ENCODE data around the gene MYO18A.

Gene MYO18A

DNA sequence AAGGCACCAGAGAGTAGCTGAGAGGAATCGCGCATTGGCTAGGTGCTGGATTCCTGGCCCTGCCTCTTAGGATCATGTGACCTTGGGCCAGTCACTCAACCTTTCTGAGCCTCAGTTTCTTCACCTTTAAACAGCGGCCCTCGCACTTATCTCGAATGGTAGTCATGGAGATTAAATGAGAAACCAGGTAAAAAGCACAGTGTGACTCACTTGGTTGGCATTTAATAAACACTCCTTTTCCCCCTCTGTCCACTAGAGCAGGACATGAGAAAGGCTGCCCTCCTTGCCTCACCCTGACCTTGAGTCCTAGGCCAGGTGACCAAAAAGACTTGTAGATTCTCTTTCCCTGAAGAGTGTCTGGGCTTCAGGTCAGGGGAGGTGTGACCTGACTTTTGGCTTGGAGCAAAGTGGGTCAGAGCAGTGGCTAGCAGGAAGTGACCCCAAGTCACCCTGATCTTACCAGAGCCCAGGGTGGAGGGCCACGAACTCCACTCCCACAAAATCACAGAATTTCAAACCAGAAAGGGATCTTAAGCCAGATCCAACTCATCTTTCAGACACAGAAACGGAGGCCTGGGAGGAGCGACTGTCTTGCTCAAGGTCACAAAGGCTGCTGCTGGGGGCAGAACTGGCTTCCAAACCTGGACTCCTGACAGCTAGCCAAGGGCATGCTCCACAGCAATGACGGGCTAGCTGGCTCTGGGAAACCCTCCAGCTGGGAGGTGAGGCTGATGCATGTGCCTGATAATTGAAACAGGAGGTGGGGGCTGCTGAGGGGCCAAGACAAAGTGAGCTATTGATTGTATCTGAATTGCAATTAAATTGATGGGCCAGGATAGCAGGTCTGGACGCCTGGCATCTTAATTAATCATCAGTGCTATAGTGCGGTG lies 72.0 kb downstream of the MYO18A start (continued):
- TF ChIP-seq ZNF518A (tag by site-specific recombination; conservative IDR thresholded peaks at IDR 0.05; ENCODE audit: low read depth) (no peak), ZNF785 (tag by site-specific recombination; IDR thresholded peaks at IDR 0.05) (no peak), ZNF274 (IDR thresholded peaks at IDR 0.05; ENCODE audit: low read length) (no peak), ZNF274 (tag by site-specific recombination; IDR thresholded peaks at IDR 0.05; ENCODE audit: borderline replicate concordance) (no peak), ZSCAN23 (tag by site-specific recombination; IDR thresholded peaks at IDR 0.05) (no peak), ZNF155 (tag by site-specific recombination; IDR thresholded peaks at IDR 0.05) (no peak)
- TF ChIP-seq, protein P1, sequence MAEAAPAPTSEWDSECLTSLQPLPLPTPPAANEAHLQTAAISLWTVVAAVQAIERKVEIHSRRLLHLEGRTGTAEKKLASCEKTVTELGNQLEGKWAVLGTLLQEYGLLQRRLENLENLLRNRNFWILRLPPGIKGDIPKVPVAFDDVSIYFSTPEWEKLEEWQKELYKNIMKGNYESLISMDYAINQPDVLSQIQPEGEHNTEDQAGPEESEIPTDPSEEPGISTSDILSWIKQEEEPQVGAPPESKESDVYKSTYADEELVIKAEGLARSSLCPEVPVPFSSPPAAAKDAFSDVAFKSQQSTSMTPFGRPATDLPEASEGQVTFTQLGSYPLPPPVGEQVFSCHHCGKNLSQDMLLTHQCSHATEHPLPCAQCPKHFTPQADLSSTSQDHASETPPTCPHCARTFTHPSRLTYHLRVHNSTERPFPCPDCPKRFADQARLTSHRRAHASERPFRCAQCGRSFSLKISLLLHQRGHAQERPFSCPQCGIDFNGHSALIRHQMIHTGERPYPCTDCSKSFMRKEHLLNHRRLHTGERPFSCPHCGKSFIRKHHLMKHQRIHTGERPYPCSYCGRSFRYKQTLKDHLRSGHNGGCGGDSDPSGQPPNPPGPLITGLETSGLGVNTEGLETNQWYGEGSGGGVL (tag by site-specific recombination; IDR thresholded peaks at IDR 0.05), result no peak

DNA sequence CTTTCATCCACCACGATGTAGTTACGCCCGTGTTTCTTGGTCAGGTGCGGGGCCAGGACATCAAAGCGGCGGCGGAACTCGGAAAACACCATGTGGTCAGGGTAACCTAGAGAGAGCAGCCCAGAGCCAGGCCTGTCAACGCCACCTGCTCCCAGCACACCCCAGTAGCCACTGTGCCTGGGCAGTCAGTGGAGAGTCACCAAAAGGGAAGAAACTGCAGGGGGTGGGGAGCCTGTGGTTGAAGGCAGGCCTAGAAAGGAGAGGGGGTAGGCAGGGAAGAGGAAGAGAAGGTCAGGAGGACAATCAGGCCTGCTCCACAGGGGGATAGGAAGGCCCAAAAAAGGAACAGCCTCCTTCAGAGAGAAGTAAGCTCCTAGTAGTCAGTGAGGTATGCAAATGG lies 73.1 kb downstream of the MYO18A start:
- Histone ChIP-seq H3K4me3 (ENCODE audit: low read depth, low read length) (no peak overlapping the region), H3K4me1 (ENCODE audit: control insufficient read depth, insufficient read depth, low read length) (no peaks in the 10 kb centered on the region), H3K36me3 (ENCODE audit: control insufficient read depth in 2 of 2, insufficient read depth in 1 of 2, low read length in 2 of 2) (peaks cover 3 to 50% of the 10 kb centered on the region in 2 experiments; a peak in 2 of 3 replicates), H3K27ac (ENCODE audit: extremely low read depth, low read depth, low read length) (no peak overlapping the region), H3K9me3 (ENCODE audit: control insufficient read depth, insufficient read depth, low read depth, low read length) (no peaks in the 10 kb centered on the region)
- POLR2A ChIA-PET, result interaction anchor here (0.7 kb wide), 1 partner anchor 107 kb away, joined by 4 read pairs; no protein-coding TSS in a partner anchor
- CTCF ChIA-PET, result interaction anchor here (0.9 to 15.2 kb wide), 3 partner anchors 10 to 150 kb away, joined by 3 to 680 read pairs (median 11); partner anchors contain the start of gene PHF12
- TF ChIP-seq SETDB1 (IDR thresholded peaks at IDR 0.05; ENCODE audit: insufficient read length, low read length) (no peak), ZIC2 (tag by site-specific recombination; IDR thresholded peaks at IDR 0.05) (peak; percentile 87), ZNF830 (tag by site-specific recombination; IDR thresholded peaks at IDR 0.05; ENCODE audit: low read depth) (no peak)

- ChIA-PET CTCF (interaction anchor here (0.7 to 1.2 kb wide), 2 partner anchors 11 to 138 kb away, joined by 3 read pairs; no protein-coding TSS in a partner anchor), POLR2A (no interaction called here)
- H3K9me3 ChIP-seq (ENCODE audit: control insufficient read depth, insufficient read depth, low read depth, low read length), result no peaks in the 10 kb centered on the region
- no peaks in the 10 kb centered on the region for H3K4me1 ChIP-seq (ENCODE audit: control insufficient read depth, insufficient read depth, low read length)
- H3K4me3 ChIP-seq (ENCODE audit: low read depth, low read length), result no peak overlapping the region
- peaks cover 3 to 34% of the 10 kb centered on the region in 2 experiments; a peak in 2 of 3 replicates for H3K36me3 ChIP-seq (ENCODE audit: control insufficient read depth in 2 of 2, insufficient read depth in 1 of 2, low read length in 2 of 2)
- TF ChIP-seq ZIC2 (tag by site-specific recombination; IDR thresholded peaks at IDR 0.05) (peak; percentile 52; the same call in 1 of the 2 replicates), ZNF510 (tag by site-specific recombination; IDR thresholded peaks at IDR 0.05; ENCODE audit: insufficient replicate concordance) (no peak)
- H3K27ac ChIP-seq (ENCODE audit: extremely low read depth, low read depth, low read length), result no peak overlapping the region
Measured at GRCh38 chr17:29103341-29103740, 76.9 kb downstream of the MYO18A start.

All from HEK293 (cell line).